Transverse colon (tissue), 4 donors: Measurements from ENCODE around the gene GPR119. TPM values are rescaled to one million over a fixed set of nuclear protein-coding genes. Genes with fewer than 3 reads are reported as not detected.
"Not testable (repeated sequence)": the region's sequence is repeated elsewhere in the genome, so short reads cannot be mapped to it uniquely, and the experiment has no call there.

ENCODE experiments used
- DNase-seq: peaks from one replicate; pipeline ENCODE4 v3.0.0-alpha.2; 2019
- H3K27ac ChIP-seq, 4 donors: fragments of 200-600 bp; sonication (generic); 2 replicates each; pipeline ENCODE4 v1.5.1; 2016 to 2018; ENCODE audit warnings: inconsistent platforms in 4 of 4
- H3K27me3 ChIP-seq: fragments of 200-600 bp; sonication (generic); 2 replicates; pipeline ENCODE4 v1.5.1; 2017; ENCODE audit warnings: inconsistent platforms
- H3K36me3 ChIP-seq, 4 donors: fragments of 200-600 bp; sonication (generic); 2 replicates each; pipeline ENCODE4 v1.5.1; 2017 to 2019; ENCODE audit warnings: inconsistent platforms in 4 of 4
- H3K4me1 ChIP-seq, 4 donors: fragments of 200-600 bp; sonication (generic); 2 replicates each; pipeline ENCODE4 v1.5.1; 2017 to 2020; ENCODE audit warnings: inconsistent platforms in 4 of 4
- H3K4me3 ChIP-seq, 4 donors: fragments of 200-600 bp; sonication (generic); 1 replicate in 1 of 4; 2 replicates in 3 of 4; pipeline versions ENCODE4 v1.5.1 to v1.6.1; 2017 to 2019; ENCODE audit warnings: inconsistent platforms in 4 of 4
- H3K9me3 ChIP-seq, 2 donors: fragments of 200-600 bp; sonication (generic); 2 replicates each; pipeline ENCODE4 v1.5.1; 2017 to 2019; ENCODE audit warnings: inconsistent platforms in 2 of 2
- CTCF ChIP-seq, 5 experiments: fragments of 200-600 bp in 3 of 5; fragments of 450-650 bp in 2 of 5; sonication (generic) in 3 of 5; IDR thresholded peaks; 1 replicate in 2 of 5; 2 replicates in 3 of 5; pipeline ENCODE4 v1.5.1; 2016 to 2017; ENCODE audit warnings: antibody characterized with exemption in 5 of 5, inconsistent platforms in 3 of 5, mild to moderate bottlenecking in 2 of 5, moderate library complexity in 1 of 5
- EP300 ChIP-seq: sonication (generic); formaldehyde crosslinking; IDR thresholded peaks from one replicate; pipeline ENCODE4 v1.6.1; 2017; ENCODE audit warnings: antibody characterized with exemption, low read depth
- POLR2A ChIP-seq: fragments of 450-650 bp; IDR thresholded peaks from one replicate; pipeline ENCODE4 v1.6.1; 2016; ENCODE audit warnings: antibody characterized with exemption, mild to moderate bottlenecking, moderate library complexity
- POLR2AphosphoS5 ChIP-seq, 3 donors: sonication (generic); formaldehyde crosslinking; IDR thresholded peaks; one replicate each; pipeline ENCODE4 v1.6.1; 2016; ENCODE audit warnings: antibody characterized with exemption in 3 of 3
- WGBS, 2 donors: methylation state at CpG; one replicate each; pipeline ENCODE4 v1.1.5; 2018; ENCODE audit warnings: low coverage in 1 of 2; 5-methylcytosine and 5-hydroxymethylcytosine counted together
- in situ Hi-C, 4 donors: fragments of 200-750 bp; cut with MboI; loops; one replicate each; pipeline versions ENCODE4 v1.15.0 to v1.15.1; 2017; ENCODE audit warnings: low sequenced_read_pairs in 3 of 4, low pct_ligation_motif_present in 1 of 4, low pct_unique_long_range_greater_than_20kb in 1 of 4
- intact Hi-C: fragments of 100-400 bp; cut with DNase I; formaldehyde crosslinking; loops from one replicate; pipeline ENCODE4 v1.15.1; 2023; ENCODE audit warnings: low total_unique reads
- total RNA-seq, 4 donors: library from RNA; depleted of rRNA; stranded (reverse); fragments of >200 nt; gene quantifications; one replicate each; pipeline ENCODE4 v1.1.0, GENCODE V29; 2016

The GPR119 gene
- total RNA-seq, 4 donors from 2014 or later, result not detected

- H3K27me3 ChIP-seq, result no peaks in the 10 kb centered on the region
- intact Hi-C loops, result no loop called here
These were observed 8.1 kb upstream of the GPR119 start for GRCh38 chrX:130393451-130394074.

DNA sequence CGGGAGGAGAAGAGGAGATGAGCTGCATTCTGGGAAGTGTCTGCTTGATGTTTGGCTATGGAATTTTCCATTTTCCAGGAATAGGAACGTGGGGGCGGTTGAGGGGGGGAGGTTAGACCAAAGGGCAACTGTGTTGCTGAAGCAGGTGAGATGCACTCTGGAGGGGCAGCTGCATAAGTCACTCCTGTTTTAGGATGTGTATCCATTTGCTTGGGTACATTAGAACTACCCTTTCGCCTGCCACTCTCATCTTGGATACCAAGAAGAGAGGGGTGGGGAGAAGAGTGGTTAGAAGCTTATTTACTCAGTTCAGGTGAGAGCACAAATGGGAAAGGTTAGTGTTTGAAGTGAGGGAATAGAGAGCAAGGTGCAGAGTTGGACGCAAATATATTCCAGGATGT lies 934 bp upstream of the GPR119 start:
- no peaks in the 10 kb centered on the region for H3K4me1 ChIP-seq
- TF ChIP-seq POLR2A (no peak), POLR2AphosphoS5 (IDR thresholded peaks at IDR 0.05) (no peak), CTCF (IDR thresholded peaks at IDR 0.05) (no peak), EP300 (no peak)
- no peaks in the 10 kb centered on the region for H3K27me3 ChIP-seq
- 46 to 63% methylated on average over 3 to 5 of the region's 5 CpGs for WGBS, 2 donors
- intact Hi-C loops (no loop called here), in situ Hi-C loops (loop anchor here in 2 of 4 donors (25.0 kb wide), 1 partner anchor 526 kb away; the partner anchor contains the start of gene ENOX2 (in 2 of the 2))
- no peak overlapping the region for H3K4me3 ChIP-seq
- no peak for DNase-seq
- no peaks in the 10 kb centered on the region for H3K36me3 ChIP-seq
- H3K9me3 ChIP-seq, result no peaks in the 10 kb centered on the region
- H3K27ac ChIP-seq, result no peak overlapping the region

More at GRCh38 chrX:130393451-130394074, 8.1 kb upstream of the GPR119 start:
- Histone ChIP-seq H3K36me3 (no peaks in the 10 kb centered on the region), H3K27ac (no peak overlapping the region), H3K4me1 (no peaks in the 10 kb centered on the region), H3K4me3 (no peak overlapping the region), H3K9me3 (no peaks in the 10 kb centered on the region)
- peak; percentile 16 for DNase-seq
- in situ Hi-C loops, result loop anchor here in 3 of 4 donors (10.0 to 25.0 kb wide), 2 partner anchors 519 to 521 kb away; partner anchors contain the start of gene ENOX2 (in 2 of the 3)
- TF ChIP-seq CTCF (IDR thresholded peaks at IDR 0.05) (peak in 4 of 5 experiments; percentile 25 to 49 (median 42)), EP300 (no peak)
- WGBS, 2 donors, result 39 to 60% methylated on average over 2 to 5 of the region's 5 CpGs

DNA sequence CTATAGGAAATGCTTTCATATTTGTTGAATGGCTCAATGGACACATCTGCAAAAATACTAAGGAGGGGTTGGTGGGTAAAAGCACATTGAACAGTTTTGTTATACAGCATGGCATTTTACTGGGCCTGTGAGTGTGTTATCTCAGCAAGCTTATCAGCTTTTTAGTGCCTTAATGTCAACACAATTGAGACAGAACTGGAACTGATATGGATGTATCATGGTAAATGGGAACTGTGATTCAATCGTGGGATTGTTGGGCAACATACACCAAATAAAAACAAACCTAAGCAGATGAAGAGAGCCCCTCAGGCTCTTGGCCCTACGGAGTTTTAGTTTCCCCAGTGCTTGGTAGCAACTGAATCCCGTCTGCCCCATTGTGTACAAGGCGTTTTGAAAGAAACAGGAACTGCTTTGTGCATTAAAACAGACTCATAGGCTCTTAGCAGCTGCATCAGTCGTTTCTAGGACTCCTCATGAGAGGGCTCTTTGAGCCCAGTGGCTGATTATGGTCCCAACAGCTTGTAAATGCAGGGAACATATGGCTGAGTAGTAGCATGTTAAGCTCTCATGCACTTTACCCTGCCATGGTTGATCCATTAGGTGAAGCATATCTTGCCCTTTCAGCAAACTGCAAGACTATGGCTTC lies 7.3 kb downstream of the GPR119 start:
- H3K9me3 ChIP-seq, result no peaks in the 10 kb centered on the region
- H3K4me3 ChIP-seq, result no peak overlapping the region
- DNase-seq, result no peak
- TF ChIP-seq POLR2AphosphoS5 (IDR thresholded peaks at IDR 0.05) (no peak), EP300 (no peak), POLR2A (no peak), CTCF (IDR thresholded peaks at IDR 0.05) (no peak)
- no peaks in the 10 kb centered on the region for H3K36me3 ChIP-seq
- 0 to 20% methylated on average over 1 to 5 of the region's 5 CpGs for WGBS, 2 donors
- H3K27ac ChIP-seq, result no peak overlapping the region
- H3K4me1 ChIP-seq, result no peaks in the 10 kb centered on the region
- H3K27me3 ChIP-seq, result no peaks in the 10 kb centered on the region
- in situ Hi-C loops, result loop anchor here in 2 of 4 donors (25.0 kb wide), 1 partner anchor 534 kb away; the partner anchor contains the start of gene ENOX2 (in 2 of the 2)
- intact Hi-C loops, result no loop called here

- DNase-seq, result no peak
- intact Hi-C loops, result no loop called here
- TF ChIP-seq EP300 (no peak), CTCF (IDR thresholded peaks at IDR 0.05) (no peak)
- H3K9me3 ChIP-seq, result no peaks in the 10 kb centered on the region
- no peaks in the 10 kb centered on the region for H3K36me3 ChIP-seq
- in situ Hi-C loops, result loop anchor here in 2 of 4 donors (25.0 kb wide), 1 partner anchor 536 kb away; the partner anchor contains the start of gene ENOX2 (in 2 of the 2)
- no peak overlapping the region for H3K27ac ChIP-seq
- H3K4me3 ChIP-seq, result no peak overlapping the region
- no peaks in the 10 kb centered on the region for H3K4me1 ChIP-seq
- no peaks in the 10 kb centered on the region for H3K27me3 ChIP-seq
These were observed 9.4 kb downstream of the GPR119 start for GRCh38 chrX:130376077-130376476.

DNA sequence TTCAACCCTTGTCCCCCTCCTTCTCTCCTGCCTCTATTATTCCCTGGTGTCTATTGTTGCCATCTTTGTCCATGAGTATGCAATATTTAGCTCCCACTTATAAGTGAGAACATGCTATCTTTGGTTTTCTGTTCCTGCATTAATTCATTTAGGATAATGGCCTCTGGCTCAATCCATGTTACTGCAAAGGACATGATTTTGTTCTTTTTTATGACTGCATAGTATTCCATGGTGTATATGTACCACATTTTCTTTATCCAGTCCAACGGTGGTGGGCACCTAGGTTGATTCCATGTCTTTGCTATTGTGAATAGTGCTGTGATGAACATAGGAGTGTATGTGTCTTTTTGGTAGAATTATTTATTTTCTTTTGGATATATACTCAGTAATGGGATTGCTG lies 33.4 kb downstream of the GPR119 start:
- WGBS, 2 donors, result 76% methylated on average over 1 of the region's 1 CpG; no CpG with 5 or more reads in 1 of the 2 donors
- H3K4me3 ChIP-seq, H3K27ac ChIP-seq, H3K36me3 ChIP-seq, H3K9me3 ChIP-seq, intact Hi-C loops, H3K4me1 ChIP-seq, H3K27me3 ChIP-seq, DNase-seq, in situ Hi-C loops: not testable (repeated sequence)
